Stimulated activated naive CD8-positive, alpha-beta T cell treated with anti-CD3 and anti-CD28 coated beads, Interleukin-15, Interleukin-2, amounts not matched to agents 100 U/mL and 50 U/mL, for 24 hours (primary cell): ENCODE data around the gene MMD2.
A peak's percentile ranks its signal among the peaks of the same experiment; 100 is the strongest.

ENCODE experiments used
- ATAC-seq: fragments of 150-1000 bp; cut with Tn5 transposase; one replicate; pipeline ENCODE4 v1.10.0; 2021
- DNase-seq: peaks from one replicate; pipeline ENCODE4 v3.0.0; 2021

MMD2 gene

GRCh38 chr7:4959306-4959705, 319 bp upstream of the MMD2 start:
- no peak for DNase-seq
- no peak for ATAC-seq

- DNase-seq (no peak), ATAC-seq (no peak)
Observed at GRCh38 chr7:4957847-4958476, 1.0 kb downstream of the MMD2 start.

DNA sequence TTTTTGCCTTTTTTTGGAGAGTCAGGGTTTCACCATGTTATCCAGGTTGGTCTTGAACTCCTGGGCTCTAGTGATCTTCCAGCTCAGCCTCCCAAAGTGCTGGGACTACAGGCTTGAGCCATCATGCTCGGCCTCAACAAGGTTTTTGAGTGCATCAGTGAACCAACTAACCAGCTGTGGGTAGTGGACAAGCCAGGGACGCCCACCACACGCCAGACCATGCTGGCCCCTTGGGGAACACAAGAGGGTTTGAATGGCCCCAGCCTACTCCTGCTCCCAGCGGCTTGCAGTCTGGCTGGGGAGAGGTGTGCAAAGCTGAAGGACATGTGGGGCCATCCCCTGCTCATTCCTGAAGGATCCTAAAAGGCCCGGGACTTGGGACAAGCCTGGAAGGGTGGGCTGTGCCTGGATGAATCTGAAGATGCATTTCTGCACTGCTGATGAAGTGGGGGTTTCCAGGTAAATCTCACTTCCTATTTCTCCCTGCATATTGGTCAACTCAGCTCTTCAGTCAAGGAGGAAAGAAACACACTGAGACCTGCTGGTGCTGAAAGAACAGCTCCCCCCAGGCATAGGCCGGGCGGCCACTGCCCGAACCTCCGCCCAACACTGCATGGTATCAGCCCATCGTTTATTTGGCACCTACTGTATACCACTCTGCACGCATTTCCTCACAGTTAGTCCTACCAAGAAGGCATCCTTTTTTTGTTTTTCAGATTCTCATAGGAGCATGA, 6.9 kb downstream of the MMD2 start:
- DNase-seq = no peak
- no peak for ATAC-seq

DNA sequence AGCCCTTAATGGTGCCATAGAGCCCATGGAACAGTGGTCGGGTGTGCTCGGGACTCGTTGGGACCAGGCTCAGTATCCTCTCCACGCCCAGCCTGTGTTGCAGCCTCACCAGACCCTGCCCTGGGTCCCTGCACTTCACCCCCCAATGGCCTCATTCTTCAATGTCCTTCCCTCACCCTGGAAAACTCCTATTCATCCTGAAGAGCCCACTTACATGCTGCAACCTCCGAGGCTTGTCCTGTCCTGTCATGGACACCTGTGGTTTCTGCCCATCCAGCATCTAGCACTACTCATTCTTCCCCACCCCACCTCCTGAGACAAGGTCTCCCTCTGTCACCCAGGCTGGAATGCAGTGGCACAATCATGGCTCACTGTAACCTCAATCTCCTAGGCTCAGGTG, 7.7 kb downstream of the MMD2 start:
- ATAC-seq = no peak
- no peak for DNase-seq

GRCh38 chr7:4948402-4948801, 10.6 kb downstream of the MMD2 start:
- DNase-seq = no peak
- ATAC-seq = no peak

DNA sequence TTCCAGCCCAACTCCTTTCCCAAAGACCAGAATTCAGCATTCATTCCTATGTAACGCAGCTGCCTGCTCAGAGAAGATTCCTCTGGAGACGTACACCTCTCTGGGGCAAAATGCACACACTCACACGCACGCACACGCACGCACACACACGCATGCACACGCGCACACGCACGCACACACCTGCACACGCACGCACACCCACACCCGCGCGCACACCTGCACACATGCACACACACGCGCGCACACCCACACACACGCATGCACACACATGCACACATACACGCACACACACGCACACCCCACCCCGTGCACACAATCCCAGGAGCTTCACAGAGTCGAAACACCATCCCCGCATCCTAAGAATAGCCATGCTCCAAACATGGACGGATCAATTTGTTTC, 13.0 kb downstream of the MMD2 start:
- DNase-seq = no peak
- ATAC-seq = no peak

DNA sequence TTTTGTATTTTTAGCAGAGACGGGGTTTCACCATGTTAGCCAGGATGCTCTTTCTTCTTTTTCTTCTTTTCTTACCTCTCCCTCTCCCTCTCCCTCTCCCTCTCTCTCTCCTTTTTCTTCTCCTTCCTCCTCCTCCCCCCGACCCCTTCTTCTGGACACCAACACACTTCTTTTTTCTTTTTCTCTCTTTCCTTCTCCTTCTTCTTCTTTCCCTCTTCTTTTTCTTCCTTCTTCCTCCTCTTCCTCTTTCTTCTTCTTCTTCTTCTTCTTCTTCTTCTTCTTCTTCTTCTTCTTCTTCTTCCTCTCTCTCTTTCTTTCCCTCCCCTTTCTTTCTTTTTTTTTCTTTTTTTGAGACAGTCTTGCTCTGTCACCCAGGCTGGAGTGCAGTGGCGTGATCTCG, 14.0 kb downstream of the MMD2 start:
- DNase-seq = no peak
- no peak for ATAC-seq

DNA sequence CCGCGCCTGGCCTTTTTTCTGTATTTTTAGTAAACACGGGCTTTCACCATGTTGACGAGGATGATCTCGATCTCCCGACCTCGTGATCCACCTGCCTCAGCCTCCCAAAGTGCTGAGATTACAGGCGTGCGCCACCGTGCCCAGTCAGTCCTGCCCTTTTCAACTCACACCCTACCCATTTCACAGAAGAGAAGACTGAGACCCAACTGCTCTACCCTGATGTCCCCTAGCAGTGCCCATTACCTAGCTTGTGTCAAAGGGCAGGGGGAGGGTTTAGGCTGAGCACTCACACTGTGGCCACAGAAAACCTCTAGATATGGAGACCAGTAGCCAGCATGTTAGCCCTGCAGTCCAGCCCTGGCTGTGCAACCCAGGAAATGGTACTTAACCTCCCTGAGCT, 15.7 kb downstream of the MMD2 start:
- ATAC-seq (no peak), DNase-seq (no peak)

- no peak for DNase-seq
- ATAC-seq = no peak
Observed at GRCh38 chr7:4939971-4940728, 18.8 kb downstream of the MMD2 start.

GRCh38 chr7:4937411-4937810, 21.6 kb downstream of the MMD2 start:
- no peak for ATAC-seq
- DNase-seq = no peak

- no peak for DNase-seq
- no peak for ATAC-seq
Observed at GRCh38 chr7:4934419-4935025, 24.5 kb downstream of the MMD2 start.

GRCh38 chr7:4931943-4932342, 27.0 kb downstream of the MMD2 start:
- ATAC-seq = no peak

DNA sequence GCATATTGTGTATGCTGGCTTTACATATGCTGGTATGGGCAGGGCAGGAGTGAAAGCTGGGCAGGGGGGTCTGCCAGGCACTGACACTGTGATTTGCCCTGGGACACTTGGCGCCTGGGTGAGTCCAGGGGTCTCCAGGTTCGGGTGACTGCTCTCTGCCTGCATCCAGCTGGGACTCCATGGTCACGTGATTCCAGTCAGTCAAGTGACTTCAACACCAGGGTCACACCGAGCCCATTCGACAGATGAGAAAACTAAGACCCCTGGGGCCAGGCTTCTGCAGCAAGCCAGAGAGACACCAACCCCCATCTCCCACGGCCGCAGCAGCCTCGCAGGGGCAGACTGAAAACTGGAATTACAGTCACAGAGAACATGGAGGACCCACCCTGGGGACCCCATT, 30.0 kb downstream of the MMD2 start:
- DNase-seq (no peak), ATAC-seq (no peak)

More at GRCh38 chr7:4931943-4932342, 27.0 kb downstream of the MMD2 start:
- peak; percentile 3 for DNase-seq

GRCh38 chr7:4928445-4928844, 30.5 kb downstream of the MMD2 start:
- ATAC-seq = no peak

GRCh38 chr7:4919969-4920766, 38.8 kb downstream of the MMD2 start:
- DNase-seq (no peak), ATAC-seq (no peak)

More at GRCh38 chr7:4928445-4928844, 30.5 kb downstream of the MMD2 start:
- no peak for DNase-seq

GRCh38 chr7:4916113-4916512, 42.9 kb downstream of the MMD2 start:
- DNase-seq = no peak
- no peak for ATAC-seq

- ATAC-seq = no peak
- DNase-seq = no peak
Observed at GRCh38 chr7:4911111-4911828, 47.7 kb downstream of the MMD2 start.

- no peak for DNase-seq
- no peak for ATAC-seq
Observed at GRCh38 chr7:4906682-4907081, 52.3 kb downstream of the MMD2 start.

DNA sequence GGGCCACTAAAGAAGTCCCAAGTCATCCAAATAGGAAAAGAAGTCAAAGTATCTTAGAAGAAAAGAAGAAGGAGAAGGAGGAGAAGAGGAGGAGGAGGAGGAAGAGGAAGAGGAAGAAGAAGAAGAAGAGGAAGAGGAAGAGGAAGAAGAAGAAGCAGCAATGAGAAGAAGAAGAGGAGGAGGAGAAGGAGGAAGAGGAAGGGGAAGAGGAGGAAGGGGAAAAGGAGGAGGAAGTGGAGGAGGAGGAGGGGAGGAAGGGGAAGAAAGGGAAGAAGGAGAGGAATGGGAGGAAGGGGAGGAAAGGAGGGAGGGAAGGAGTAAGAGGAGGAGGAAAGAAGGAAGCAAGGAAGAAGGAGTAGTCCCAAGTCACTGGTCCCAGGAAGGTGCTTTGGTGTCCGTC, 53.8 kb downstream of the MMD2 start:
- no peak for DNase-seq
- no peak for ATAC-seq

DNA sequence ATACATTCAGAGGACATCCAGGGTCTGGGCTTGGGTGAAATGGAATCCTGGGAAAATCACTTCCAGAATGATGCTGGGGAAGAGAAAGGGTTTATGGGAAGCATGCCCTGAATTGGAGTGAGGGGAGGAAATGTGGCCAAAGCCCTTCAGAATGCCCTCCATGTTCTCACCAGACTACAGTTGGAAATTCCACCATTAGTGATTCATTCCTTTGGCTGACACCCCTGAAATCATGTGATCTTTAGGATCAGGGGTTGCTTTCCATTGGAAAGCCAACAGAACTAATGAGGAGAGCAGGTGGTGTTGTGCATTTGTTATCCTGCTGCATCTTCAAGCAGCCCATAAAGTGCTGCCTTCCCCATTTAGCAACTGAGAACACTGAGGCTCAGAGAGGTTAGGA, 54.6 kb downstream of the MMD2 start:
- DNase-seq (no peak), ATAC-seq (no peak)

GRCh38 chr7:4895766-4896165, 63.2 kb downstream of the MMD2 start:
- no peak for ATAC-seq
- no peak for DNase-seq
